HepG2 (cell line): ENCODE measurements around the gene LTK. TPM values are rescaled to one million over a fixed set of nuclear protein-coding genes. Genes with fewer than 3 reads are reported as not detected.

Experiments used
- CEBPB ChIP-seq: IDR thresholded peaks from 2 replicates; pipeline ENCODE4 v1.6.1; 2011; ENCODE audit warnings: low read depth, low read length, improper control_type of control experiment, borderline replicate concordance
- CREBL2 ChIP-seq: sonication (generic); formaldehyde crosslinking; IDR thresholded peaks from 2 replicates; pipeline ENCODE4 v1.8.1; 2023; ENCODE audit warnings: missing genetic modification reagents, mild to moderate bottlenecking, borderline replicate concordance
- ELF3 ChIP-seq: IDR thresholded peaks from 2 replicates; pipeline ENCODE4 v1.6.1; 2016; ENCODE audit warnings: missing genetic modification reagents, missing compliant biosample characterization
- ESRRA ChIP-seq: sonication (generic); formaldehyde crosslinking; IDR thresholded peaks from 2 replicates; pipeline ENCODE4 v1.5.1; 2020; ENCODE audit warnings: mild to moderate bottlenecking, low read depth, missing genetic modification reagents
- GABPB1 ChIP-seq: IDR thresholded peaks from 2 replicates; pipeline ENCODE4 v1.6.1; 2016; ENCODE audit warnings: mild to moderate bottlenecking, missing genetic modification reagents, moderate library complexity, missing compliant biosample characterization
- HES4 ChIP-seq: sonication (generic); formaldehyde crosslinking; IDR thresholded peaks from 2 replicates; pipeline ENCODE4 v1.9.0; 2021; ENCODE audit warnings: mild to moderate bottlenecking, missing genetic modification reagents, borderline replicate concordance
- MATR3 ChIP-seq: sonication (generic); formaldehyde crosslinking; IDR thresholded peaks from 2 replicates; pipeline ENCODE4 v1.4.0; 2020; ENCODE audit warnings: missing genetic modification reagents
- NCOA2 ChIP-seq: sonication (generic); formaldehyde crosslinking; IDR thresholded peaks from 2 replicates; pipeline ENCODE4 v1.8.0; 2022; ENCODE audit warnings: inconsistent platforms
- NFYB ChIP-seq: sonication (generic); formaldehyde crosslinking; IDR thresholded peaks from 2 replicates; pipeline ENCODE4 v1.4.0; 2020; ENCODE audit warnings: missing genetic modification reagents
- NR2C2 ChIP-seq: sonication (generic); formaldehyde crosslinking; IDR thresholded peaks from 2 replicates; pipeline ENCODE4 v1.4.0; 2020; ENCODE audit warnings: missing genetic modification reagents, mild to moderate bottlenecking, moderate library complexity, borderline replicate concordance
- PAXIP1 ChIP-seq: sonication (generic); formaldehyde crosslinking; conservative IDR thresholded peaks from 2 replicates; pipeline ENCODE4 v1.4.0; 2020; ENCODE audit warnings: mild to moderate bottlenecking, missing genetic modification reagents, moderate library complexity
- RFX1 ChIP-seq: fragments of 450-650 bp; IDR thresholded peaks from 2 replicates; pipeline ENCODE4 v1.6.1; 2017
- RFXANK ChIP-seq: IDR thresholded peaks from 2 replicates; pipeline ENCODE4 v1.6.1; 2016
- RNF219 ChIP-seq: sonication (generic); formaldehyde crosslinking; IDR thresholded peaks from 2 replicates; pipeline ENCODE4 v1.5.0; 2020; ENCODE audit warnings: mild to moderate bottlenecking, missing genetic modification reagents
- ZBTB38 ChIP-seq: sonication (generic); formaldehyde crosslinking; IDR thresholded peaks from 2 replicates; pipeline ENCODE4 v1.5.1; 2020; ENCODE audit warnings: mild to moderate bottlenecking, missing genetic modification reagents
- ZBTB42 ChIP-seq: sonication (generic); formaldehyde crosslinking; IDR thresholded peaks from 2 replicates; pipeline ENCODE4 v1.5.0; 2020; ENCODE audit warnings: mild to moderate bottlenecking, missing genetic modification reagents
- ZC3H4 ChIP-seq: sonication (generic); formaldehyde crosslinking; IDR thresholded peaks from 2 replicates; pipeline ENCODE4 v1.4.0; 2020; ENCODE audit warnings: missing genetic modification reagents, borderline replicate concordance
- ZNF558 ChIP-seq: sonication (generic); formaldehyde crosslinking; IDR thresholded peaks from 2 replicates; pipeline ENCODE4 v1.9.0; 2022; ENCODE audit warnings: mild to moderate bottlenecking, missing genetic modification reagents, borderline replicate concordance
- ZNF792 ChIP-seq: IDR thresholded peaks from 2 replicates; pipeline ENCODE4 v1.6.1; 2016
- ZNF816 ChIP-seq: sonication (generic); formaldehyde crosslinking; IDR thresholded peaks from 2 replicates; pipeline ENCODE4 v1.8.0; 2022; ENCODE audit warnings: missing genetic modification reagents, mild to moderate bottlenecking, borderline replicate concordance
- polyA plus RNA-seq, 8 experiments: library from polyadenylated mRNA; depleted of rRNA in 3 of 8; stranded (reverse) in 7 of 8; unstranded in 1 of 8; fragments of >200 nt; fragmentation: Illumina TruSeq in 4 of 8; extraction: Trizol in 4 of 8; gene quantifications; 2 replicates each; pipeline versions ENCODE4 v1.2.1 to v1.2.3, GENCODE V29; 2011 to 2016; ENCODE audit warnings: low read depth in 4 of 8, missing spikeins in 1 of 8, mixed read lengths in 1 of 8; ENCODE audit not compliant: insufficient read depth in 1 of 8
- total RNA-seq, 5 experiments: library from RNA; depleted of rRNA; stranded (reverse); fragments of >200 nt; fragmentation: Illumina TruSeq; extraction: Trizol; gene quantifications; 2 replicates each; pipeline ENCODE4 v1.2.3, GENCODE V29; 2016; ENCODE audit warnings: low read depth in 1 of 5
- TF ChIP-seq, protein P1 (sequence below): sonication (generic); formaldehyde crosslinking; IDR thresholded peaks from 2 replicates; pipeline ENCODE4 v1.8.0; 2022; ENCODE audit warnings: mild to moderate bottlenecking, missing genetic modification reagents, borderline replicate concordance
- TF ChIP-seq, protein P2 (sequence below): sonication (generic); formaldehyde crosslinking; IDR thresholded peaks from 2 replicates; pipeline ENCODE4 v1.5.0; 2020; ENCODE audit warnings: mild to moderate bottlenecking, missing genetic modification reagents

The LTK gene
- total and polyA plus RNA-seq, 2 of the 13 experiments (the other 11 are each of a cell fraction or from before 2014, with no cell fraction given): 0.01 TPM; not detected in 1

DNA sequence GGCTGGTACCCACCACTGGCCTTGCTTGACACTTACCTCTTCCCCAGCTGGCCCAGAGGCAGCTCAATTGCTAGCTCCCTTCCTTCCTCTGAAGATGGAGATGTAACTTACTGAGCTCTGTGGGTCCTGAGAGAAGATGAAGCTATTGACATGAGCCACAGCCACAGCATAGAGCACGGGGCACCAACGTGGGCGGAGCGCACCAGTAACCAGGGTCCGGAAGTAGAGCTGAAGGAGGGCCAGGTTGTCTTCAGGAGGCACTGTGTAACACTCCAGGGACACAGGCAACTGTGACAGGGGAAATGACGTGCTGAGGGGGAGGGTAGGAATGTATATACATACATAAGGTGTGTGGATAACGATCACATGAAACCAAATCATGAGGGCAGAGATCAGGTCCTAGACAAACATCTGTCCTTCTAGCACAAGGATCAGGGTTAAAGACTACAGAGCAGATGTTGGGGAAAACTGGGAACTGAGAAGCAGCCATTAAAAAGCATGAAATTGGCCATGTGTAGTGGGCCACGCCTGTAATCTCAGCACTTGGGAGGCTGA lies 4.3 kb upstream of the LTK start (continued):
- no peak for TF ChIP-seq ZNF816 (CRISPR knock-in tag)
- 0 out of 2 replicates have a peak, but pooled peaks have one; percentile 30 for TF ChIP-seq ZBTB42 (CRISPR knock-in tag)
- TF ChIP-seq, protein P1, sequence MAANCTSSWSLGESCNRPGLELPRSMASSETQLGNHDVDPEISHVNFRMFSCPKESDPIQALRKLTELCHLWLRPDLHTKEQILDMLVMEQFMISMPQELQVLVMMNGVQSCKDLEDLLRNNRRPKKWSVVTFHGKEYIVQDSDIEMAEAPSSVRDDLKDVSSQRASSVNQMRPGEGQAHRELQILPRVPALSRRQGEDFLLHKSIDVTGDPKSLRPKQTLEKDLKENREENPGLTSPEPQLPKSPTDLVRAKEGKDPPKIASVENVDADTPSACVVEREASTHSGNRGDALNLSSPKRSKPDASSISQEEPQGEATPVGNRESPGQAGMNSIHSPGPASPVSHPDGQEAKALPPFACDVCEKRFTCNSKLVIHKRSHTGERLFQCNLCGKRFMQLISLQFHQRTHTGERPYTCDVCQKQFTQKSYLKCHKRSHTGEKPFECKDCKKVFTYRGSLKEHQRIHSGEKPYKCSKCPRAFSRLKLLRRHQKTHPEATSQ (CRISPR knock-in tag): no peak
- peak; percentile 43; the same call in 1 of the 2 replicates for TF ChIP-seq GABPB1
- TF ChIP-seq CEBPB: no peak
- no peak for TF ChIP-seq ESRRA (CRISPR knock-in tag)
- TF ChIP-seq ZBTB38: 0 out of 2 replicates have a peak, but pooled peaks have one; percentile 12
- TF ChIP-seq RFXANK (CRISPR knock-in tag): no peak
- no peak for TF ChIP-seq ZNF558 (CRISPR knock-in tag)
- no peak for TF ChIP-seq HES4 (CRISPR knock-in tag)
- TF ChIP-seq, protein P2, sequence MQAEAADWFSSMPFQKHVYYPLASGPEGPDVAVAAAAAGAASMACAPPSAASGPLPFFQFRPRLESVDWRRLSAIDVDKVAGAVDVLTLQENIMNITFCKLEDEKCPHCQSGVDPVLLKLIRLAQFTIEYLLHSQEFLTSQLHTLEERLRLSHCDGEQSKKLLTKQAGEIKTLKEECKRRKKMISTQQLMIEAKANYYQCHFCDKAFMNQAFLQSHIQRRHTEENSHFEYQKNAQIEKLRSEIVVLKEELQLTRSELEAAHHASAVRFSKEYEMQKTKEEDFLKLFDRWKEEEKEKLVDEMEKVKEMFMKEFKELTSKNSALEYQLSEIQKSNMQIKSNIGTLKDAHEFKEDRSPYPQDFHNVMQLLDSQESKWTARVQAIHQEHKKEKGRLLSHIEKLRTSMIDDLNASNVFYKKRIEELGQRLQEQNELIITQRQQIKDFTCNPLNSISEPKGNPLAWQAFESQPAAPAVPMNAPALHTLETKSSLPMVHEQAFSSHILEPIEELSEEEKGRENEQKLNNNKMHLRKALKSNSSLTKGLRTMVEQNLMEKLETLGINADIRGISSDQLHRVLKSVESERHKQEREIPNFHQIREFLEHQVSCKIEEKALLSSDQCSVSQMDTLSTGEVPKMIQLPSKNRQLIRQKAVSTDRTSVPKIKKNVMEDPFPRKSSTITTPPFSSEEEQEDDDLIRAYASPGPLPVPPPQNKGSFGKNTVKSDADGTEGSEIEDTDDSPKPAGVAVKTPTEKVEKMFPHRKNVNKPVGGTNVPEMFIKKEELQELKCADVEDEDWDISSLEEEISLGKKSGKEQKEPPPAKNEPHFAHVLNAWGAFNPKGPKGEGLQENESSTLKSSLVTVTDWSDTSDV (CRISPR knock-in tag): no peak
- TF ChIP-seq NCOA2 (CRISPR knock-in tag): no peak
- TF ChIP-seq RNF219: no peak
- TF ChIP-seq RFX1: no peak
- no peak for TF ChIP-seq ELF3 (CRISPR knock-in tag)
- no peak for TF ChIP-seq CREBL2 (CRISPR knock-in tag)
- TF ChIP-seq PAXIP1 (CRISPR knock-in tag): peak; percentile 74
- TF ChIP-seq ZNF792: no peak
- no peak for TF ChIP-seq MATR3
- no peak for TF ChIP-seq ZC3H4 (CRISPR knock-in tag)
- no peak for TF ChIP-seq NR2C2
- TF ChIP-seq NFYB (CRISPR knock-in tag): no peak
